Stomach smooth muscle (tissue), 2 donors: ENCODE measurements around the gene DOCK3.
A peak's percentile ranks its signal among the peaks of the same experiment; 100 is the strongest.
"Not testable (repeated sequence)": the region's sequence is repeated elsewhere in the genome, so short reads cannot be mapped to it uniquely, and the experiment has no call there.

Source experiments
- H3K27ac ChIP-seq: one replicate; pipeline ENCODE4 v1.7.0; 2013; ENCODE audit warnings: mild to moderate bottlenecking, low read length, inconsistent platforms
- H3K27me3 ChIP-seq, 2 donors: one replicate each; pipeline ENCODE4 v1.7.0; 2013; ENCODE audit warnings: low read length in 2 of 2; ENCODE audit not compliant: insufficient read depth in 2 of 2, control insufficient read depth in 1 of 2
- H3K36me3 ChIP-seq, 2 donors: one replicate each; pipeline ENCODE4 v1.7.0; 2013; ENCODE audit warnings: low read length in 2 of 2; ENCODE audit not compliant: control insufficient read depth in 2 of 2, insufficient read depth in 2 of 2
- H3K4me1 ChIP-seq: one replicate; pipeline ENCODE4 v1.7.0; 2013; ENCODE audit warnings: low read length; ENCODE audit not compliant: control insufficient read depth, insufficient read depth
- H3K4me3 ChIP-seq, 2 donors: one replicate each; pipeline ENCODE4 v1.7.0; 2013; ENCODE audit warnings: low read length in 2 of 2
- H3K9ac ChIP-seq, 2 donors: one replicate each; pipeline ENCODE4 v1.7.0; 2013; ENCODE audit warnings: low read length in 2 of 2, mild to moderate bottlenecking in 1 of 2
- H3K9me3 ChIP-seq, 2 donors: one replicate each; pipeline ENCODE4 v1.7.0; 2013; ENCODE audit warnings: low read length in 2 of 2; ENCODE audit not compliant: control insufficient read depth in 2 of 2
- donor health status: healthy.
- donor health status: Pancreatic carcinoma.

Gene DOCK3

GRCh38 chr3:50676031-50676705 is 1.4 kb downstream of the DOCK3 start:
- Histone ChIP-seq H3K9ac (no peak overlapping the region), H3K4me3 (no peak overlapping the region)

GRCh38 chr3:50687127-50687751 is 12.5 kb downstream of the DOCK3 start:
- Histone ChIP-seq H3K27me3 (no peaks in the 10 kb centered on the region), H3K9ac (no peak overlapping the region), H3K4me1 (no peaks in the 10 kb centered on the region), H3K27ac (no peak overlapping the region), H3K36me3 (no peaks in the 10 kb centered on the region), H3K9me3 (no peaks in the 10 kb centered on the region), H3K4me3 (no peak overlapping the region)

More at GRCh38 chr3:50676031-50676705, 1.4 kb downstream of the DOCK3 start:
- peaks cover 6% of the 10 kb centered on the region for H3K4me1 ChIP-seq
- no peaks in the 10 kb centered on the region for H3K36me3 ChIP-seq
- peaks cover 0 to 4% of the 10 kb centered on the region in 2 donors for H3K27me3 ChIP-seq
- no peaks in the 10 kb centered on the region for H3K9me3 ChIP-seq
- no peak overlapping the region for H3K27ac ChIP-seq

- Histone ChIP-seq H3K27me3 (no peaks in the 10 kb centered on the region), H3K9ac (no peak overlapping the region), H3K4me1 (no peaks in the 10 kb centered on the region), H3K4me3 (no peak overlapping the region), H3K9me3 (no peaks in the 10 kb centered on the region), H3K36me3 (no peaks in the 10 kb centered on the region), H3K27ac (no peak overlapping the region)
These were observed 13.2 kb downstream of the DOCK3 start for GRCh38 chr3:50687916-50688315.

- H3K27ac ChIP-seq, H3K9me3 ChIP-seq, H3K4me1 ChIP-seq, H3K4me3 ChIP-seq, H3K36me3 ChIP-seq, H3K27me3 ChIP-seq, H3K9ac ChIP-seq: not testable (repeated sequence)
These were observed 13.9 kb downstream of the DOCK3 start for GRCh38 chr3:50688602-50689001.

GRCh38 chr3:50689558-50689957 is 14.8 kb downstream of the DOCK3 start:
- no peak overlapping the region for H3K9ac ChIP-seq
- no peaks in the 10 kb centered on the region for H3K9me3 ChIP-seq
- no peak overlapping the region for H3K27ac ChIP-seq

GRCh38 chr3:50695031-50695430 is 20.3 kb downstream of the DOCK3 start:
- Histone ChIP-seq H3K4me1 (no peaks in the 10 kb centered on the region), H3K9ac (no peak overlapping the region), H3K9me3 (peaks cover 0 to 7% of the 10 kb centered on the region in 2 donors), H3K4me3 (no peak overlapping the region), H3K27me3 (no peaks in the 10 kb centered on the region), H3K27ac (no peak overlapping the region), H3K36me3 (no peaks in the 10 kb centered on the region)

More at GRCh38 chr3:50689558-50689957, 14.8 kb downstream of the DOCK3 start:
- no peaks in the 10 kb centered on the region for H3K27me3 ChIP-seq
- H3K4me1 ChIP-seq = no peaks in the 10 kb centered on the region
- H3K4me3 ChIP-seq = no peak overlapping the region
- H3K36me3 ChIP-seq = no peaks in the 10 kb centered on the region

GRCh38 chr3:50696276-50696675 is 21.5 kb downstream of the DOCK3 start:
- peaks cover 0 to 7% of the 10 kb centered on the region in 2 donors for H3K9me3 ChIP-seq
- H3K9ac ChIP-seq = no peak overlapping the region

GRCh38 chr3:50698269-50698668 is 23.5 kb downstream of the DOCK3 start:
- Histone ChIP-seq H3K9ac (no peak overlapping the region), H3K9me3 (peaks cover 0 to 7% of the 10 kb centered on the region in 2 donors), H3K4me1 (no peaks in the 10 kb centered on the region), H3K27me3 (no peaks in the 10 kb centered on the region), H3K36me3 (no peaks in the 10 kb centered on the region), H3K27ac (no peak overlapping the region), H3K4me3 (no peak overlapping the region)

More at GRCh38 chr3:50696276-50696675, 21.5 kb downstream of the DOCK3 start:
- Histone ChIP-seq H3K27ac (no peak overlapping the region), H3K4me3 (no peak overlapping the region), H3K36me3 (no peaks in the 10 kb centered on the region), H3K27me3 (no peaks in the 10 kb centered on the region), H3K4me1 (no peaks in the 10 kb centered on the region)

GRCh38 chr3:50708620-50709019 is 33.9 kb downstream of the DOCK3 start:
- no peaks in the 10 kb centered on the region for H3K4me1 ChIP-seq
- no peak overlapping the region for H3K4me3 ChIP-seq
- H3K9me3 ChIP-seq = no peaks in the 10 kb centered on the region
- H3K27me3 ChIP-seq = no peaks in the 10 kb centered on the region
- H3K36me3 ChIP-seq = no peaks in the 10 kb centered on the region
- peak overlapping the region in 1 of 2 donors; percentile 20 for H3K9ac ChIP-seq
- no peak overlapping the region for H3K27ac ChIP-seq

- Histone ChIP-seq H3K27ac (no peak overlapping the region), H3K4me1 (no peaks in the 10 kb centered on the region), H3K36me3 (no peaks in the 10 kb centered on the region), H3K4me3 (no peak overlapping the region), H3K9ac (no peak overlapping the region), H3K9me3 (no peaks in the 10 kb centered on the region), H3K27me3 (no peaks in the 10 kb centered on the region)
These were observed 40.2 kb downstream of the DOCK3 start for GRCh38 chr3:50714946-50715345.

GRCh38 chr3:50724831-50725230 is 50.1 kb downstream of the DOCK3 start:
- Histone ChIP-seq H3K27me3 (no peaks in the 10 kb centered on the region), H3K4me3 (no peak overlapping the region), H3K36me3 (no peaks in the 10 kb centered on the region), H3K9ac (no peak overlapping the region), H3K9me3 (no peaks in the 10 kb centered on the region), H3K4me1 (no peaks in the 10 kb centered on the region), H3K27ac (no peak overlapping the region)
